Trophoblast cell (in vitro differentiated cells and primary cell): ENCODE measurements around the gene SMG6.
"Not testable (repeated sequence)": the region's sequence is repeated elsewhere in the genome, so short reads cannot be mapped to it uniquely, and the experiment has no call there.

Experiments
- DNase-seq, 2 donors: peaks; one replicate each; pipeline ENCODE4 v3.0.0-alpha.2; 2016
- H2AFZ ChIP-seq: 2 replicates; pipeline ENCODE4 v1.6.1; 2013; ENCODE audit warnings: low read length, moderate library complexity, mild to moderate bottlenecking; ENCODE audit not compliant: insufficient read depth, poor library complexity
- H2AK5ac ChIP-seq: 2 replicates; pipeline ENCODE4 v1.6.1; 2013; ENCODE audit warnings: mild to moderate bottlenecking, low read length
- H2BK120ac ChIP-seq: 2 replicates; pipeline ENCODE4 v1.6.1; 2013; ENCODE audit warnings: low read length, mild to moderate bottlenecking, moderate library complexity; ENCODE audit not compliant: insufficient read depth, poor library complexity
- H2BK12ac ChIP-seq: 2 replicates; pipeline ENCODE4 v1.6.1; 2013; ENCODE audit warnings: mild to moderate bottlenecking, low read length, moderate library complexity
- H2BK5ac ChIP-seq: 2 replicates; pipeline ENCODE4 v1.6.1; 2013; ENCODE audit warnings: low read length, low read depth, moderate library complexity, mild to moderate bottlenecking; ENCODE audit not compliant: poor library complexity
- H3K14ac ChIP-seq: 2 replicates; pipeline ENCODE4 v1.6.1; 2013; ENCODE audit warnings: mild to moderate bottlenecking, low read length
- H3K18ac ChIP-seq: 2 replicates; pipeline ENCODE4 v1.6.1; 2013; ENCODE audit warnings: mild to moderate bottlenecking, low read length
- H3K23ac ChIP-seq: 2 replicates; pipeline ENCODE4 v1.6.1; 2013; ENCODE audit warnings: low read length
- H3K27ac ChIP-seq: 2 replicates; pipeline ENCODE4 v1.5.1; 2013; ENCODE audit warnings: low read depth, mild to moderate bottlenecking, inconsistent platforms, low read length, moderate library complexity
- H3K27me3 ChIP-seq: 2 replicates; pipeline ENCODE4 v1.6.1; 2013; ENCODE audit warnings: inconsistent platforms, mild to moderate bottlenecking, low read length, moderate library complexity; ENCODE audit not compliant: insufficient read depth
- H3K36me3 ChIP-seq, 2 experiments: 1 replicate in 1 of 2; 2 replicates in 1 of 2; pipeline ENCODE4 v1.6.1; 2013; ENCODE audit warnings: low read length in 2 of 2, mild to moderate bottlenecking in 2 of 2, moderate library complexity in 1 of 2; ENCODE audit not compliant: insufficient read depth in 2 of 2, control insufficient read depth in 1 of 2
- H3K4ac ChIP-seq: 2 replicates; pipeline ENCODE4 v1.6.1; 2013; ENCODE audit warnings: low read depth, mild to moderate bottlenecking, low read length, moderate library complexity
- H3K4me1 ChIP-seq, 2 experiments: 1 replicate in 1 of 2; 2 replicates in 1 of 2; pipeline ENCODE4 v1.6.1; 2013; ENCODE audit warnings: low read length in 2 of 2, mild to moderate bottlenecking in 2 of 2, moderate library complexity in 1 of 2; ENCODE audit not compliant: insufficient read depth in 2 of 2, control insufficient read depth in 1 of 2
- H3K4me2 ChIP-seq: 2 replicates; pipeline ENCODE4 v1.6.1; 2013; ENCODE audit warnings: inconsistent platforms, mild to moderate bottlenecking, low read length, moderate library complexity
- H3K4me3 ChIP-seq: 2 replicates; pipeline ENCODE4 v1.5.1; 2013; ENCODE audit warnings: mild to moderate bottlenecking, low read depth, low read length, inconsistent platforms
- H3K79me1 ChIP-seq: one replicate; pipeline ENCODE4 v1.6.1; 2013; ENCODE audit warnings: low read length
- H3K79me2 ChIP-seq: 2 replicates; pipeline ENCODE4 v1.6.1; 2013; ENCODE audit warnings: low read length, mild to moderate bottlenecking; ENCODE audit not compliant: control insufficient read depth, insufficient read depth, poor library complexity
- H3K9ac ChIP-seq: 2 replicates; pipeline ENCODE4 v1.6.1; 2013; ENCODE audit warnings: mild to moderate bottlenecking, low read length
- H3K9me3 ChIP-seq: 2 replicates; pipeline ENCODE4 v1.6.1; 2013; ENCODE audit warnings: low read depth, mild to moderate bottlenecking, control low read depth, inconsistent platforms, low read length; ENCODE audit not compliant: insufficient read depth
- H4K12ac ChIP-seq: 2 replicates; pipeline ENCODE4 v1.6.1; 2013; ENCODE audit warnings: low read depth, mild to moderate bottlenecking, low read length, moderate library complexity
- H4K8ac ChIP-seq: 2 replicates; pipeline ENCODE4 v1.6.1; 2013; ENCODE audit warnings: low read depth, mild to moderate bottlenecking, low read length, moderate library complexity
- H4K91ac ChIP-seq: one replicate; pipeline ENCODE4 v1.6.1; 2013; ENCODE audit warnings: low read depth, mild to moderate bottlenecking, low read length, moderate library complexity
- WGBS: extraction: QIAGEN DNeasy Blood & Tissue Kit; methylation state at CpG from one replicate; pipeline ENCODE4 v1.1.7; 2013; ENCODE audit warnings: missing lambda C conversion rate; ENCODE audit not compliant: insufficient read length, insufficient coverage; ENCODE audit errors: extremely low coverage; 5-methylcytosine and 5-hydroxymethylcytosine counted together

The SMG6 gene

DNA sequence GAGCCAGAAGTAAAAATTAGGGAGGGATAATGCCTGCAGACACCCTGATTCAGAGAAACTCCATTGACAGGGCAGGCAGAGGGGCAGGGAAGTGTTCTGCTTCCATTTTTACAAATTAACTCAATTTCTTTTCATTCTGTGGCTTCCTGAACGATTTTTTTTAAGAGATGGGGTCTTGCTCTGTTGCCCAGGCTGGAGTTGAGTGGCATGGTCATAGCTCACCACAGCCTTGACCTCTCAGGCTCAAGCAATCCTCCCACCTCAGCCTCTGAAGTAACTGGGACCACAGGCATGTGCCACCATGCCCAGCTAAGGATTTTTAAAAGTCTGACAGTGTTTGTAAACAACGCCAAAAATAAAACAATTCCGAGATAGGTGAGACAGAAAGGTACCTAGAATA, 99.8 kb downstream of the SMG6 start:
- Histone ChIP-seq H3K79me1 (no peaks in the 10 kb centered on the region), H3K18ac (no peak overlapping the region), H3K4me1 (peaks cover 2 to 4% of the 10 kb centered on the region in 2 experiments), H3K14ac (no peak overlapping the region), H3K9me3 (no peaks in the 10 kb centered on the region), H2BK12ac (no peak overlapping the region), H3K36me3 (peaks cover 0 to 2% of the 10 kb centered on the region in 2 experiments), H4K8ac (no peak overlapping the region), H3K27me3 (no peaks in the 10 kb centered on the region), H3K27ac (no peak overlapping the region), H3K4ac (no peak overlapping the region), H2AFZ (no peak overlapping the region), H3K79me2 (no peaks in the 10 kb centered on the region), H2BK5ac (no peak overlapping the region), H2AK5ac (no peak overlapping the region), H3K9ac (no peak overlapping the region), H4K12ac (no peak overlapping the region), H3K4me3 (no peak overlapping the region), H3K23ac (no peak overlapping the region), H2BK120ac (no peak overlapping the region), H3K4me2 (no peak overlapping the region), H4K91ac (no peak overlapping the region)
- DNase-seq: no peak
- no CpG with 5 or more reads among the region's 3 CpGs for WGBS

DNA sequence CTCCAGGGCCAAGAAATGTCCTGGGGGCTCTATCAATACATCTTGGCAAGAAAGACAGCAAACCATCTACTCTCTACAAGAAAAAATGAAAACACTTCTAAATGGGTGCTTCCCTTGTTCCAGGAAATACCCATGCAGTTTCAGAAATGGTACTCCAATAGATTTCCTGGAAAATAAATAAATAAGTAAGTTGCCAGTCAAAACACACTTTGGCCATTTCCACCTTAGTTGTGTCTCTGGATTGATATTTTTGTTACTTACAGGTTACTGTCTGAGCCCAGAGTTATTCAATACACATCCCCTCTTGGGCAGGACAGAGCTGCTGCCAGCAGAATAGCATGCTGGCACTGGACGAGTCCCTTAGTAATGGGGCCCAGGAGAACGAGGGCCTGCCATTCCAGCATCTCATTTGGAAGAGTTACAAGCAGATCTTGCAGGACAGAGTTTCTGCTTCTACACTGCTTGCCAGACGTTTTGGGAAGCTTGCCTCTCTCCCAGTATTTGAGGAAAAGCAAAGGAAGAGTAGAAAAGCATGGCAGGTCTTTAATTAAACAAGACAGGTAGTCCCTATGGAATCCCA, 100.5 kb downstream of the SMG6 start:
- H3K23ac ChIP-seq: no peak overlapping the region
- H3K27ac ChIP-seq: no peak overlapping the region
- H4K8ac ChIP-seq: no peak overlapping the region
- no peak overlapping the region for H2AFZ ChIP-seq
- H3K4me3 ChIP-seq: no peak overlapping the region
- H2BK12ac ChIP-seq: no peak overlapping the region
- no CpG with 5 or more reads among the region's 3 CpGs for WGBS
- no peak overlapping the region for H3K4me2 ChIP-seq
- no peak overlapping the region for H3K9ac ChIP-seq
- H2BK120ac ChIP-seq: no peak overlapping the region
- H3K79me1 ChIP-seq: no peaks in the 10 kb centered on the region
- H3K18ac ChIP-seq: no peak overlapping the region
- H2AK5ac ChIP-seq: no peak overlapping the region
- no peak overlapping the region for H4K91ac ChIP-seq
- no peak overlapping the region for H2BK5ac ChIP-seq
- peaks cover 0 to under 1% of the 10 kb centered on the region in 2 experiments for H3K4me1 ChIP-seq
- no peaks in the 10 kb centered on the region for H3K9me3 ChIP-seq
- H3K27me3 ChIP-seq: no peaks in the 10 kb centered on the region
- no peak overlapping the region for H3K4ac ChIP-seq
- no peak overlapping the region for H4K12ac ChIP-seq
- no peak for DNase-seq
- peaks cover 0 to 2% of the 10 kb centered on the region in 2 experiments for H3K36me3 ChIP-seq
- no peaks in the 10 kb centered on the region for H3K79me2 ChIP-seq
- H3K14ac ChIP-seq: no peak overlapping the region

DNA sequence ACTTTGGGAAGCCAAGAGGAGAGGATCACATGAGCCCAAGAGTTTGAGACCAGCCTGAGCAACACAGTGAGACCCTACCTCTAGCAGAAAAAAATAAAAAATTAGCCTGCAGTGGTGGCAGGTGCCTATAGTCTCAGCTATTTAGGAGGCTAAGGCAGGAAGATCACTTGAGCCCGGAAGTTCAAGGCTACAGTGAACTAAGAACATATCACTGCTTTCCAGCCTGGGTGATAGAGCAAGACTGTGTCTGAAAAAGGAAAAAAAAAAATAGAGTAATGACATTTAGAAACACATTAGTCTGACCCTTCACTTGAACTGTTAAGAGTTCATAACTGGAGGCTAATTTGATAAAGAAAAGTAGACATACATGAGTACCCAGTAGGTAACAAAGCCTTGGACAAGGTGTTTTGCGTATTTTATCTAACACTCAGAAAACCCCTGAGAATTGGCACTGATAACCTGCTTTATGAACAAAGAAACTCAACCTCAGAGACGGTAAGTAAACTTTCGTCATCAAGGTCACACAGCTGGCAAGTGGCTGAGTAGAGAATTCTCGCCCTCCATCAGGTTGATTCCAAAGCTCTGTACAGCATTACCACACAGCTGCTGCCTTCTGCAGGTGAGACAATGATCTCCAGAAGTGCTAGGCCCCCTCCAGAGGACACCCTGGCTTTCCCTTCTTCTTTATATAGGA, 101.1 kb downstream of the SMG6 start:
- H4K8ac ChIP-seq: no peak overlapping the region
- no peak overlapping the region for H3K4me3 ChIP-seq
- no peaks in the 10 kb centered on the region for H3K4me1 ChIP-seq
- no CpG with 5 or more reads among the region's 5 CpGs for WGBS
- no peak overlapping the region for H3K4ac ChIP-seq
- peaks cover 0 to 2% of the 10 kb centered on the region in 2 experiments for H3K36me3 ChIP-seq
- H3K9ac ChIP-seq: no peak overlapping the region
- H3K9me3 ChIP-seq: no peaks in the 10 kb centered on the region
- no peak overlapping the region for H3K18ac ChIP-seq
- H4K12ac ChIP-seq: no peak overlapping the region
- H4K91ac ChIP-seq: no peak overlapping the region
- H2AK5ac ChIP-seq: no peak overlapping the region
- no peak overlapping the region for H2BK120ac ChIP-seq
- no peaks in the 10 kb centered on the region for H3K79me2 ChIP-seq
- no peaks in the 10 kb centered on the region for H3K27me3 ChIP-seq
- no peak overlapping the region for H2AFZ ChIP-seq
- no peak overlapping the region for H2BK5ac ChIP-seq
- no peak overlapping the region for H3K23ac ChIP-seq
- no peak overlapping the region for H3K4me2 ChIP-seq
- H3K79me1 ChIP-seq: no peaks in the 10 kb centered on the region
- H3K14ac ChIP-seq: no peak overlapping the region
- no peak overlapping the region for H3K27ac ChIP-seq
- no peak for DNase-seq
- H2BK12ac ChIP-seq: no peak overlapping the region

DNA sequence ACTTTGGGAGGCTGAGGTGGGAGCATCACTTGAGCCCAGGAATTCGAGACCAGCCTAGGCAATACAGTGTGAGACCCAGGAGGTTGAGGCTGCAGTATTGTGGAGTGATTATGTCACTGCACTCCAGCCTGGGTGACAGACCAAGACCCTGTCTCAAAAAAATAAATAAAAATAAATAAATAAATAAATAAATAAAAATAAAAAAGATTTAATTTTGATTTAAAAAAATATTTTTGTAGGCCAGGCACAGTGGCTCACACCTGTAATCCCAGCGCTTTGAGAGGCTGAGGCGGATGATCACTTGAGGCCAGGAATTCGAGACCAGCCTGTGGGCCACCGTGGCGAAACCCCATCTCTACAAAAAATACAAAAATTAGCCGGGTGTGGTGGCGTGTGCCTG, 104.2 kb downstream of the SMG6 start:
- not testable (repeated sequence) for H3K4ac ChIP-seq, H2BK120ac ChIP-seq, H3K27me3 ChIP-seq, H3K4me2 ChIP-seq, H3K4me3 ChIP-seq, H2BK12ac ChIP-seq, H4K12ac ChIP-seq, H2AFZ ChIP-seq, H4K8ac ChIP-seq, H3K23ac ChIP-seq, H3K9ac ChIP-seq, DNase-seq, H3K18ac ChIP-seq, H3K9me3 ChIP-seq, H4K91ac ChIP-seq, H3K79me1 ChIP-seq, H2BK5ac ChIP-seq, H3K27ac ChIP-seq, H2AK5ac ChIP-seq, H3K4me1 ChIP-seq, H3K14ac ChIP-seq, H3K79me2 ChIP-seq, H3K36me3 ChIP-seq
- no CpG with 5 or more reads among the region's 8 CpGs for WGBS
